Measurements from ENCODE around the gene ALPI. TPM values are rescaled to one million over a fixed set of nuclear protein-coding genes. Genes with fewer than 3 reads are reported as not detected.
"Not testable (repeated sequence)": the region's sequence is repeated elsewhere in the genome, so short reads cannot be mapped to it uniquely, and the experiment has no call there.

The ALPI gene
- total and polyA plus RNA-seq, 5 donors from 2014 or later, result not detected

GRCh38 chr2:232436381-232437194, 19.4 kb upstream of the ALPI start:
- Mint-ChIP-seq H3K4me1 (peaks cover 0 to 11% (median 0%) of the 10 kb centered on the region in 4 donors), H3K27ac (peak overlapping the region in 1 of 3 donors; percentile 53), H3K36me3 (no peaks in the 10 kb centered on the region), H3K27me3 (no peaks in the 10 kb centered on the region), H3K9me3 (peaks cover 0 to 2% (median 0%) of the 10 kb centered on the region in 7 donors), H3K4me3 (no peak overlapping the region)
- Histone ChIP-seq H3K27ac (ENCODE audit: insufficient read depth, low read length, poor library complexity, severe bottlenecking) (no peak overlapping the region), H3K4me3 (ENCODE audit: low read depth, low read length) (no peak overlapping the region), H3K9me3 (ENCODE audit: control insufficient read depth in 2 of 2, low read length in 2 of 2) (no peaks in the 10 kb centered on the region), H3K4me1 (ENCODE audit: control insufficient read depth, insufficient read depth, low read length, poor library complexity, severe bottlenecking) (no peaks in the 10 kb centered on the region), H3K36me3 (ENCODE audit: control insufficient read depth, insufficient read depth, low read length) (no peaks in the 10 kb centered on the region), H3K27me3 (ENCODE audit: control insufficient read depth, insufficient read depth, low read length) (no peaks in the 10 kb centered on the region)
- ATAC-seq (ENCODE audit: low read depth in 2 of 2) (no peak), DNase-seq (no peak)

DNA sequence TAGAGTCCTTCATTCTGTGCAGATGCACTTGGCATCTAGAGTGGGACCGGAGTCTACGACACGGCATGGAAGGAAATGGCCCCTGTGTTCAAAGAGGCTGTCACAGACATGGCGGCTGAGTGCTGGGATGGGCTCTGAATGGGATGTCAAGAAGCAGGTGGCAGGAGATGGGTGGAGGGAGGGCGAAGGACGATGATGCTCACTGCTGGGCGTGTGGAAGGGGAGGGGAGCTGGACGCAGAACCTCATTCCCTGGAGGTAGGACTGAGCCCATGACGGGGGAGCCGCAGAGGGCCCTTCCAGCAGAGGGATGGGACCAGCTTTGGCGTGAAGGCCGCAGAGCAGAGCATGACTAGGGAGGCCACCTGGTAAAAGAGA, 18.8 kb upstream of the ALPI start:
- Histone ChIP-seq H3K9me3 (ENCODE audit: control insufficient read depth in 2 of 2, low read length in 2 of 2) (no peaks in the 10 kb centered on the region), H3K4me1 (ENCODE audit: control insufficient read depth, insufficient read depth, low read length, poor library complexity, severe bottlenecking) (no peaks in the 10 kb centered on the region), H3K27ac (ENCODE audit: insufficient read depth, low read length, poor library complexity, severe bottlenecking) (no peak overlapping the region), H3K36me3 (ENCODE audit: control insufficient read depth, insufficient read depth, low read length) (no peaks in the 10 kb centered on the region), H3K27me3 (ENCODE audit: control insufficient read depth, insufficient read depth, low read length) (no peaks in the 10 kb centered on the region), H3K4me3 (ENCODE audit: low read depth, low read length) (no peak overlapping the region)
- no peaks in the 10 kb centered on the region for H3K27me3 Mint-ChIP-seq
- H3K9me3 Mint-ChIP-seq, result peaks cover 0 to 2% (median 0%) of the 10 kb centered on the region in 7 donors
- DNase-seq (no peak), ATAC-seq (ENCODE audit: low read depth in 2 of 2) (no peak)
- H3K27ac Mint-ChIP-seq, result no peak overlapping the region
- peaks cover 0 to 11% (median 0%) of the 10 kb centered on the region in 4 donors for H3K4me1 Mint-ChIP-seq
- H3K4me3 Mint-ChIP-seq, result no peak overlapping the region
- H3K36me3 Mint-ChIP-seq, result no peaks in the 10 kb centered on the region

GRCh38 chr2:232438091-232438490, 17.9 kb upstream of the ALPI start:
- Histone ChIP-seq H3K27ac (ENCODE audit: insufficient read depth, low read length, poor library complexity, severe bottlenecking) (no peak overlapping the region), H3K4me1 (ENCODE audit: control insufficient read depth, insufficient read depth, low read length, poor library complexity, severe bottlenecking) (no peaks in the 10 kb centered on the region), H3K27me3 (ENCODE audit: control insufficient read depth, insufficient read depth, low read length) (no peaks in the 10 kb centered on the region), H3K4me3 (ENCODE audit: low read depth, low read length) (no peak overlapping the region), H3K9me3 (ENCODE audit: control insufficient read depth in 2 of 2, low read length in 2 of 2) (no peaks in the 10 kb centered on the region), H3K36me3 (ENCODE audit: control insufficient read depth, insufficient read depth, low read length) (no peaks in the 10 kb centered on the region)
- no peak for DNase-seq
- Mint-ChIP-seq H3K4me3 (no peak overlapping the region), H3K9me3 (peaks cover 0 to 2% (median 0%) of the 10 kb centered on the region in 7 donors), H3K36me3 (no peaks in the 10 kb centered on the region), H3K27ac (no peak overlapping the region), H3K27me3 (no peaks in the 10 kb centered on the region), H3K4me1 (peaks cover 0 to 11% (median 0%) of the 10 kb centered on the region in 4 donors)
- ATAC-seq (ENCODE audit: low read depth in 2 of 2), result no peak

DNA sequence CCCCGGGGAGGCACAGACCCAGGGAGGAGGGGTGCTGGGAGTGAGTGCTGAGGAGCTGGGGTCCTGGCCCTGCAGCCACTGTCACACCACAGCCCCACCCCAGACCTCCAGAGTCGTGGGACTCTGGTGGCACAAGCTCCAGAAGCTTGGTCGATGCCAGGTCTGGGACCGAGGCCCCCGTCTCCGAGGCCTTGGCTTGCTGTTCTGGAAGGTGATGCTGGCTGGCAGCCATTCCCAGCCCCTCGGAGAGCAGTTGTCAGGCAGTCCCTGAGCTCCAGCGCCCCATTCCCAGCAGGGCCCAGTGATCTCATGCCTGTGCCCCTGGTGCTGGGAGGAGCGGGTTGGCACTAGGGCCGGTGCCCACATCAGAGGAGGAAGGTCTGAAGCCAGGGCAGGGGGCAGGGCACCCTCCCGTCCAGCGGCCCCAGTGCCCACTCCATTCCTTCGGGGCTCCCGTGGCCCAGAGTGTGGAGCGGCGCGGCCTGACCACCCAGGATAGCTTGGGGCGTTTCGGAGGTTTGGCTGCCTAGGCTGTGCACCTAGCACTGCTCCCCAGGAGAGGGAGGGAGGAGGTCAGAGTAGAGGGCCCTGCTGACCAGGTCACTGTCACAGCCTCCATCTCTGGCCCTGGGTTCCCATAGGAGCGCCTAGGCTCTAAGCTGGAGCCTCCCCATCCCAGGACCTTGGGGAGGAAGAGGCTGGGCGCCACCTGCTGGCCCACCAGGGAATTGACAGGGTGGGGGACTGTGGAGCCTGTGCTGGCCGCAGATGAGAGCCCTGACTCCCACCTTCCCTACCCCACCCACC, 16.8 kb upstream of the ALPI start:
- no peaks in the 10 kb centered on the region for H3K36me3 Mint-ChIP-seq
- Histone ChIP-seq H3K9me3 (ENCODE audit: control insufficient read depth in 2 of 2, low read length in 2 of 2) (no peaks in the 10 kb centered on the region), H3K4me3 (ENCODE audit: low read depth, low read length) (no peak overlapping the region), H3K27ac (ENCODE audit: insufficient read depth, low read length, poor library complexity, severe bottlenecking) (no peak overlapping the region), H3K27me3 (ENCODE audit: control insufficient read depth, insufficient read depth, low read length) (no peaks in the 10 kb centered on the region), H3K36me3 (ENCODE audit: control insufficient read depth, insufficient read depth, low read length) (no peaks in the 10 kb centered on the region), H3K4me1 (ENCODE audit: control insufficient read depth, insufficient read depth, low read length, poor library complexity, severe bottlenecking) (no peaks in the 10 kb centered on the region)
- peaks cover 0 to 2% (median 0%) of the 10 kb centered on the region in 7 donors for H3K9me3 Mint-ChIP-seq
- H3K4me3 Mint-ChIP-seq, result no peak overlapping the region
- H3K27me3 Mint-ChIP-seq, result no peaks in the 10 kb centered on the region
- DNase-seq (peak in 2 of 3 donors; percentile 12 to 15), ATAC-seq (ENCODE audit: low read depth in 2 of 2) (peak in 1 of 2 donors; percentile 19)
- no peak overlapping the region for H3K27ac Mint-ChIP-seq
- peaks cover 0 to 11% (median 0%) of the 10 kb centered on the region in 4 donors for H3K4me1 Mint-ChIP-seq

DNA sequence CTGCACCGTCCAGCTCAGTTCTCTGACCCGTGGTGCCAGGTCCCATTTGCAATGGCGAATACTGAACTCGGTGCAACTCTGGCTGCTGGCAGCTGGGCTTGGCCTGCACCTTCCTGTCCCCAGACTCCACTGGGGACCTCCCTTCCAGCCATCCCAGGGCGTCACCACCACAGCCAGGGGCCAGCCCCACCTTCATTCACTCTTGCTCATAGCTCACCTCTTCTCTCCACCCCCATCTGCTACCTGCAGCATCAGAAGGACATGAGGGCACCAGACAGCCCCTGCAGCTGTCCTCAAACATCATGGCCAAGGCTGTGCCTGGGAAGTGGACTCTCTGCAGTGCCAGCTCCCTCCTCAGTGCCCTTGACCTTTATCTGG, 16.2 kb upstream of the ALPI start:
- Mint-ChIP-seq H3K27ac (peak overlapping the region in 1 of 3 donors; percentile 70), H3K27me3 (no peaks in the 10 kb centered on the region), H3K4me3 (peak overlapping the region in 1 of 4 donors; percentile 71), H3K9me3 (peaks cover 0 to 2% (median 0%) of the 10 kb centered on the region in 7 donors), H3K4me1 (peaks cover 0 to 11% (median 0%) of the 10 kb centered on the region in 4 donors), H3K36me3 (no peaks in the 10 kb centered on the region)
- no peaks in the 10 kb centered on the region for H3K4me1 ChIP-seq (ENCODE audit: control insufficient read depth, insufficient read depth, low read length, poor library complexity, severe bottlenecking)
- DNase-seq, result peak in 1 of 3 donors; percentile 11
- no peaks in the 10 kb centered on the region for H3K36me3 ChIP-seq (ENCODE audit: control insufficient read depth, insufficient read depth, low read length)
- H3K9me3 ChIP-seq (ENCODE audit: control insufficient read depth in 2 of 2, low read length in 2 of 2), result no peaks in the 10 kb centered on the region
- ATAC-seq (ENCODE audit: low read depth in 2 of 2), result no peak
- H3K27ac ChIP-seq (ENCODE audit: insufficient read depth, low read length, poor library complexity, severe bottlenecking), result no peak overlapping the region
- no peaks in the 10 kb centered on the region for H3K27me3 ChIP-seq (ENCODE audit: control insufficient read depth, insufficient read depth, low read length)
- H3K4me3 ChIP-seq (ENCODE audit: low read depth, low read length), result no peak overlapping the region

DNA sequence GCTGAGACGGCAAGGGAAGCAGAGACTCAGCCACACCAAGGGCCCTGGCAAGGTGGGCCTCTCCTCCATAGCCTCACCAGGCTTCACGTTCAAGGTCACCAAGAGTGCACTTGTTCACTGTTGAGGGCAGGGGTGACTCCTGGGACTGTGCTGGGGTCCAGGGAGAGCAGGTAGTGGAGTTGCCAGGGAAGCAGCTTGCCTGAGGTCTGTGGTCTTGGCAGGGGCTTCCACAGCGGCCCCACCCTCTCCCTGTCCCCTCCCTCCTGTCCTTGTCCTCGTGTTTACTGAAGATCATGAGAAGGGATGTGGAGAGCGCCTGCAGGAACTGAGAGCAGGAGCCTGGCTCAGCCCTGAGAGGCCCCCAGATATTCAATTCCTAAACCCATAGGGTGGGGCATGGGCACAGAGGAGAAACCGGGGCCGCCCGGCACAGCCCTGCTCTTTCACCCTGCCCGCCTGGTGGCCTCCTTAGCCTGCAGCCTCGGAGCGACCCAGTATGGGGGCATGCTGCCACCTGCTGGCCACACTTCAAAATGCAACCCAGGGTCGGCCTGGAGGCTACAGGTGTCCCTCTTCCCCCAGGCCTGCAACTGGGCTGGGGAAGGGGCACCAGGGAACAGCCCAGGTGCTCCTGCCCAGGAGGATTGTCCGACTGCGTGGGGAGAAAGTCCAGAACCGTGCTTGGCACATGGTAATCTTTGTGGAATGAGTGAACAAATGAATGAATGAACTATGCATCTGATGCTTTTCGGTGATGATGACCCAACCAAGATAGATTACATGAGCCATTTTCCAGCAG, 15.5 kb upstream of the ALPI start:
- DNase-seq, result peak; percentile 66 to 83 (median 77)
- ATAC-seq (ENCODE audit: low read depth in 2 of 2), result peak; percentile 80 to 87
- H3K4me3 ChIP-seq (ENCODE audit: low read depth, low read length); H3K4me1 ChIP-seq (ENCODE audit: control insufficient read depth, insufficient read depth, low read length, poor library complexity, severe bottlenecking); H3K27me3 Mint-ChIP-seq; H3K27ac Mint-ChIP-seq; H3K27ac ChIP-seq (ENCODE audit: insufficient read depth, low read length, poor library complexity, severe bottlenecking); H3K27me3 ChIP-seq (ENCODE audit: control insufficient read depth, insufficient read depth, low read length); H3K9me3 Mint-ChIP-seq; H3K36me3 ChIP-seq (ENCODE audit: control insufficient read depth, insufficient read depth, low read length); H3K36me3 Mint-ChIP-seq; H3K9me3 ChIP-seq (ENCODE audit: control insufficient read depth in 2 of 2, low read length in 2 of 2): not testable (repeated sequence)
- peaks cover 0 to 11% (median 0%) of the 10 kb centered on the region in 4 donors for H3K4me1 Mint-ChIP-seq
- H3K4me3 Mint-ChIP-seq, result peak overlapping the region in 1 of 4 donors; percentile 46

- H3K9me3 ChIP-seq (ENCODE audit: control insufficient read depth in 2 of 2, low read length in 2 of 2), result no peaks in the 10 kb centered on the region
- H3K36me3 ChIP-seq (ENCODE audit: control insufficient read depth, insufficient read depth, low read length), result no peaks in the 10 kb centered on the region
- no peaks in the 10 kb centered on the region for H3K27me3 Mint-ChIP-seq
- H3K4me3 ChIP-seq (ENCODE audit: low read depth, low read length), result no peak overlapping the region
- H3K4me1 Mint-ChIP-seq, result peaks cover 0 to 11% (median 0%) of the 10 kb centered on the region in 4 donors
- no peaks in the 10 kb centered on the region for H3K27me3 ChIP-seq (ENCODE audit: control insufficient read depth, insufficient read depth, low read length)
- DNase-seq (no peak), ATAC-seq (ENCODE audit: low read depth in 2 of 2) (no peak)
- no peak overlapping the region for H3K27ac ChIP-seq (ENCODE audit: insufficient read depth, low read length, poor library complexity, severe bottlenecking)
- H3K36me3 Mint-ChIP-seq, result no peaks in the 10 kb centered on the region
- H3K27ac Mint-ChIP-seq, result no peak overlapping the region
- peaks cover 0 to 1% (median 0%) of the 10 kb centered on the region in 7 donors for H3K9me3 Mint-ChIP-seq
- no peaks in the 10 kb centered on the region for H3K4me1 ChIP-seq (ENCODE audit: control insufficient read depth, insufficient read depth, low read length, poor library complexity, severe bottlenecking)
- H3K4me3 Mint-ChIP-seq, result no peak overlapping the region
These were observed 14.8 kb upstream of the ALPI start for GRCh38 chr2:232441147-232441651.
